Activated B cell treated with CpG ODN at 0.5 μM for 24 hours (primary cell): ENCODE measurements around the gene NRK. TPM values are rescaled to one million over a fixed set of nuclear protein-coding genes. Genes with fewer than 3 reads are reported as not detected.
"Not testable (repeated sequence)": the region's sequence is repeated elsewhere in the genome, so short reads cannot be mapped to it uniquely, and the experiment has no call there.

ENCODE experiments used
- ATAC-seq: fragments of 200-7000 bp; cut with Tn5 transposase; one replicate; pipeline ENCODE4 v1.10.0; 2021; ENCODE audit warnings: low read depth, mild to moderate bottlenecking, moderate library complexity
- CTCF ChIA-PET: fragments of 350-600 bp; sonication (Branson Sonifier 250); formaldehyde crosslinking; loops from one replicate; lab custom pipeline; 2021; ENCODE audit warnings: antibody characterized with exemption; lab: Charles Lee
- POLR2A ChIA-PET: fragments of 350-600 bp; sonication (Branson Sonifier 250); formaldehyde crosslinking; loops from one replicate; lab custom pipeline; 2021; ENCODE audit warnings: antibody characterized with exemption; lab: Charles Lee
- DNase-seq: peaks from one replicate; pipeline ENCODE4 v3.0.0; 2022
- H3K27ac Mint-ChIP-seq: one replicate; pipeline ENCODE4 v1.8.0; 2020; ENCODE audit warnings: mixed read lengths
- H3K27me3 Mint-ChIP-seq: one replicate; pipeline ENCODE4 v1.8.0; 2021; ENCODE audit warnings: mixed read lengths
- H3K36me3 Mint-ChIP-seq: one replicate; pipeline ENCODE4 v1.8.0; 2021; ENCODE audit warnings: low read depth, mixed read lengths
- H3K4me1 Mint-ChIP-seq: one replicate; pipeline ENCODE4 v1.8.0; 2021; ENCODE audit warnings: mixed read lengths
- H3K4me3 Mint-ChIP-seq: one replicate; pipeline ENCODE4 v1.8.0; 2020; ENCODE audit warnings: mild to moderate bottlenecking, mixed read lengths
- H3K9me3 Mint-ChIP-seq: one replicate; pipeline ENCODE4 v1.8.0; 2020; ENCODE audit warnings: mixed read lengths
- CTCF ChIP-seq: fragments of 200-600 bp; IDR thresholded peaks from one replicate; pipeline ENCODE4 v1.8.0; 2022; ENCODE audit warnings: antibody characterized with exemption, mild to moderate bottlenecking
- intact Hi-C: fragments of 100-400 bp; cut with micrococcal nuclease; formaldehyde crosslinking; loops from one replicate; pipeline ENCODE4 v1.15.1; 2024
- total RNA-seq: library from RNA; stranded (reverse); gene quantifications from 2 replicates; pipeline ENCODE4 v1.2.3, GENCODE V29; 2022

Gene NRK
- total RNA-seq, 1 donor from 2014 or later: not detected

- Mint-ChIP-seq H3K36me3 (no peaks in the 10 kb centered on the region), H3K27ac (no peak overlapping the region), H3K9me3 (no peaks in the 10 kb centered on the region), H3K4me1 (no peaks in the 10 kb centered on the region), H3K27me3 (no peaks in the 10 kb centered on the region), H3K4me3 (no peak overlapping the region)
- ChIA-PET CTCF (no interaction called here), POLR2A (no interaction called here)
- DNase-seq (no peak), ATAC-seq (no peak)
- intact Hi-C loops: no loop called here
- no peak for TF ChIP-seq CTCF
Measured at GRCh38 chrX:105829011-105829410, 6.7 kb downstream of the NRK start.

GRCh38 chrX:105837232-105837631, 14.9 kb downstream of the NRK start:
- Mint-ChIP-seq H3K27me3 (no peaks in the 10 kb centered on the region), H3K9me3 (no peaks in the 10 kb centered on the region), H3K4me3 (no peak overlapping the region), H3K27ac (no peak overlapping the region), H3K36me3 (no peaks in the 10 kb centered on the region), H3K4me1 (no peaks in the 10 kb centered on the region)
- no peak for DNase-seq
- TF ChIP-seq CTCF: no peak
- intact Hi-C loops: no loop called here
- ChIA-PET POLR2A (no interaction called here), CTCF (no interaction called here)
- ATAC-seq: no peak

GRCh38 chrX:105845631-105846030, 23.3 kb downstream of the NRK start:
- CTCF ChIA-PET: no interaction called here
- Mint-ChIP-seq H3K27me3 (no peaks in the 10 kb centered on the region), H3K36me3 (no peaks in the 10 kb centered on the region), H3K4me1 (no peaks in the 10 kb centered on the region), H3K4me3 (no peak overlapping the region), H3K27ac (no peak overlapping the region), H3K9me3 (no peaks in the 10 kb centered on the region)
- no peak for TF ChIP-seq CTCF
- intact Hi-C loops: no loop called here
- no peak for DNase-seq
- no peak for ATAC-seq
- POLR2A ChIA-PET: no interaction called here

GRCh38 chrX:105850100-105850499, 27.8 kb downstream of the NRK start:
- H3K36me3 Mint-ChIP-seq, POLR2A ChIA-PET, H3K4me3 Mint-ChIP-seq, H3K4me1 Mint-ChIP-seq, H3K27ac Mint-ChIP-seq, H3K9me3 Mint-ChIP-seq, DNase-seq, ATAC-seq, intact Hi-C loops, CTCF ChIA-PET, H3K27me3 Mint-ChIP-seq: not testable (repeated sequence)

GRCh38 chrX:105865709-105866108, 43.4 kb downstream of the NRK start:
- Mint-ChIP-seq H3K27me3 (no peaks in the 10 kb centered on the region), H3K27ac (no peak overlapping the region), H3K9me3 (no peaks in the 10 kb centered on the region), H3K4me3 (no peak overlapping the region), H3K36me3 (no peaks in the 10 kb centered on the region), H3K4me1 (no peaks in the 10 kb centered on the region)
- no peak for DNase-seq
- intact Hi-C loops: no loop called here
- ChIA-PET POLR2A (no interaction called here), CTCF (no interaction called here)
- no peak for ATAC-seq
- no peak for TF ChIP-seq CTCF

GRCh38 chrX:105869701-105870100, 47.4 kb downstream of the NRK start:
- intact Hi-C loops: no loop called here
- H3K4me1 Mint-ChIP-seq: no peaks in the 10 kb centered on the region
- no peaks in the 10 kb centered on the region for H3K27me3 Mint-ChIP-seq
- H3K27ac Mint-ChIP-seq: no peak overlapping the region
- H3K9me3 Mint-ChIP-seq: no peaks in the 10 kb centered on the region
- DNase-seq: no peak
- CTCF ChIA-PET: no interaction called here
- ATAC-seq: no peak
- no peak for TF ChIP-seq CTCF
- no peaks in the 10 kb centered on the region for H3K36me3 Mint-ChIP-seq
- POLR2A ChIA-PET: no interaction called here
- no peak overlapping the region for H3K4me3 Mint-ChIP-seq
